T-helper 1 cell treated with Interleukin-12 subunit alpha and Interleukin-12 subunit beta and Interleukin-4 antibody, amounts not matched to agents 30 μg/mL and 1 μg/mL, for 36 hours (primary cell): ENCODE measurements around the gene SLC22A23.
A peak's percentile ranks its signal among the peaks of the same experiment; 100 is the strongest.

ENCODE experiments used
- H3K27ac Mint-ChIP-seq: one replicate; pipeline ENCODE4 v1.8.0; 2021; ENCODE audit warnings: mild to moderate bottlenecking, mixed read lengths
- H3K27me3 Mint-ChIP-seq: one replicate; pipeline ENCODE4 v1.8.0; 2021; ENCODE audit warnings: low read depth, mixed read lengths
- H3K36me3 Mint-ChIP-seq: one replicate; pipeline ENCODE4 v1.8.0; 2021; ENCODE audit warnings: low read depth, mixed read lengths
- H3K4me1 Mint-ChIP-seq: one replicate; pipeline ENCODE4 v1.8.0; 2021; ENCODE audit warnings: low read depth, mixed read lengths
- H3K4me3 Mint-ChIP-seq: one replicate; pipeline ENCODE4 v1.8.0; 2021; ENCODE audit warnings: mild to moderate bottlenecking, moderate library complexity, mixed read lengths
- H3K9me3 Mint-ChIP-seq: one replicate; pipeline ENCODE4 v1.8.0; 2021; ENCODE audit warnings: mixed read lengths

The SLC22A23 gene

DNA sequence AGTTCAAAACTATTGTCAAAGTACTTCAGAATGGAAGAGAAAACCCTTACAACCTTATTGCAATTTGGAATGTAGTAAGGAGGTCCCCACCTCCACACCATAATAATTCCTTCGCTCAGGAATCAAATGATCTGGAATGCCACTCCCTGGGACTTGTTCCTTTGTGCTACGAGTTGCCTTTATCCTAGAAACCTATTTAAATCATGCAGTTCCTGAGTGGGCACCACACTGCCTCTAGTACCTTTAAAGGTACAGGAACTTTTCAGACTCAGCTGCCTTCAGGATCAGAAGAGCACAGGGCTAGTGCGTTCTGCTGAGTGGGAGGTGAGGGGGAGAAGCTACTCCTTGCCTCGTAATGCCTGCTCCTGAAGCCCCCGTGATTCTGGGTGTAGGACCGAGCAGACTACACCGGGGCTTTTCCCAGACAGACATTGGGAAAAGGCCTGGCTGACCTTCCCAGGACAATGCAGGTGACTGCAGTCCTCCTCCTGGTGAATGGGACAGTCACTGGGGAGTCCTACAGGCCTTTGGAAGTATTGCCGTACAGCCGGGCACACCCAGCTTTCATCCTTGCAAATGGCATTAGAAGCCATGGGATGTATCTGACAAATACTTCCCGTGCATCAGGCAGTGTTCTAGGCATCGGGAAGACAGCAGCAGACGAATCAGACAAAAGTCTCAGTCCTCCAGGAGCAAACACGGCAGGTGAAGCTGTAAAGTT lies 217.6 kb downstream of the SLC22A23 start:
- H3K27me3 Mint-ChIP-seq, result peaks cover 62% of the 10 kb centered on the region

DNA sequence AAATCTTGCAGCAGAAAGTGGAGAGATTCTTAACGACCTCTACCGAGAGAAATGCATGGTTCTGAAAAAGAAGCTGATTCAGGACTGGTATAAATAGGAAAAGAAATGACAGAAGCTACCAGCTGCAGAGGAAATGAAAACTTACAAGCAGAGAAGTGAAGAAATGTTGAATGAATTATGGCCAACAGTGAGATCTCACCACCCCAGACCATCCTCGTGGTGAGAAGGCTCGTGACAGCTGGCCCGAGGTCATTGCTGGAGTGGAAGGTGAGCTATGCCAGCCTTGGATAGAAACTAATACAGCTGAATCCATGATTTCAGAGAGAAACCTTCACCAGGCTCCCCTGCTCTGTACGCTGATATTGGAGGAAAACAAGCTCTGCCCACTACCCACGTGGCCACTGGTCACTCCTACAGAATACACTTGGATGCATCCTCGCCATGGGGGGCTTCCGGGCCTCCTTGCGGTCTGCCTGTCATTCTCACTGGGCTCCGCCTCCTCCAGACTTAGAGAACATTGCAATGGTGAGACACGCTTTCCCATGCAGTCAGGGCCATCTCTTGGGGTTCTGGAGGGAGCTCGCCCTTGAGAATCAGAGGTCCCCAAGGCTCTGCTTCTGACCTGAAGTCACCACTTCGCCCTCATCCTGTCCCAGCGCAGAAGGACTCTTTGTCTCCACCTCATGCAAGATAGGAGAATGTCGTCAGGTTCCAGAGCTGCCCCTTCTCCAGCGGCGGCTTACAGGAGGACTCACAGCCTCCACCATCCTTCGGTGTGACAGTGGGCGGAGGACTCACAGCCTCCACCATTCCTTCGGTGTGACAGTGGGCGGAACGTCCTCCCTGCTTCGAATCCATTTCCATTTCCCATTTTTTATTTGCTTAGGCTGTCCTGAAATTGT lies 218.8 kb downstream of the SLC22A23 start:
- Mint-ChIP-seq H3K27ac (no peak overlapping the region), H3K27me3 (peaks cover 66% of the 10 kb centered on the region), H3K36me3 (no peaks in the 10 kb centered on the region)

More for the DNA sequence above, 217.6 kb downstream of the SLC22A23 start:
- Mint-ChIP-seq H3K4me1 (no peaks in the 10 kb centered on the region), H3K9me3 (no peaks in the 10 kb centered on the region), H3K36me3 (no peaks in the 10 kb centered on the region), H3K4me3 (no peak overlapping the region), H3K27ac (no peak overlapping the region)

DNA sequence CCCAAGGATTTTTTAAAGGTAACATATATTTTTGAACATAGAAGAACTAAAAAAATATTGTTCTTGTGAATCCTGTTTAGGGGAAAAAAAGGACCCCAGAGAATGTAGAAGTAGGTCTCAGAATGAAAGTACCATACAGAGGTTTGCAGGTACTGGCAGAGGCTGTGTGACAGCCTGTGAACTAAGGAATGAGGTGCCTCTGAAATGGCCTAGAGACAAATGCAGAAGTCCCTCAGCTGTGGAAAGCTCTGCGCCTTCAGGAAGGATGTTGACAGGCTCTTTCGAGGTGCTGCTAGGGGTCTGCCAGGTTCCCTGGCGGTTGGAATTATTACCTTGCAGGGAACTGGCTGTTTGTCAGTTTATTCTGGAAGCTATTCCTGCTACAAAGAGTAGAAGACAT lies 220.8 kb downstream of the SLC22A23 start:
- no peak overlapping the region for H3K4me3 Mint-ChIP-seq
- peaks cover 5% of the 10 kb centered on the region for H3K4me1 Mint-ChIP-seq
- H3K9me3 Mint-ChIP-seq, result no peaks in the 10 kb centered on the region
- H3K36me3 Mint-ChIP-seq, result no peaks in the 10 kb centered on the region
- H3K27me3 Mint-ChIP-seq, result peaks cover 79% of the 10 kb centered on the region
- no peak overlapping the region for H3K27ac Mint-ChIP-seq

More for the DNA sequence above, 218.8 kb downstream of the SLC22A23 start:
- Mint-ChIP-seq H3K9me3 (no peaks in the 10 kb centered on the region), H3K4me1 (no peaks in the 10 kb centered on the region), H3K4me3 (no peak overlapping the region)

DNA sequence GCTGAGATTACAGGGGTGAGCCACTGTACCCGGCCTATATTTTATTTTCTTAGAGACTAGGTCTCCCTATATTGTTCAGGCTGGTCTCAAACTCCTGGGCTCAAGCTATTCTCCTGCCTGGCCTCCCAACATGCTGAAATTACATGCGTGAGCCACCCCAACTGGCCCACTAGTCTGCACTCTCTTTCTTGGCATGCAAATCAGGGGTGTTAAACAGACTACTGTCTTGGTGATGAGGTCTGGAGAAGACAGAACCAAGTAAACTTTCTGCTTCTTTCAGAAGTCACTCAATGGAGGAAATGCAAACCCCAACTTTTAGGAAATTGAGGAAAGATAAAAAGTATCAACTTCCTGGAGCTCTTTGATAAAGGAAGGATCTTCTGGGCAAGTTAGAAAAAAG lies 221.4 kb downstream of the SLC22A23 start:
- H3K9me3 Mint-ChIP-seq, result no peaks in the 10 kb centered on the region
- no peaks in the 10 kb centered on the region for H3K36me3 Mint-ChIP-seq
- H3K27me3 Mint-ChIP-seq, result peaks cover 85% of the 10 kb centered on the region
- no peak overlapping the region for H3K4me3 Mint-ChIP-seq
- H3K4me1 Mint-ChIP-seq, result peaks cover 9% of the 10 kb centered on the region
- no peak overlapping the region for H3K27ac Mint-ChIP-seq

DNA sequence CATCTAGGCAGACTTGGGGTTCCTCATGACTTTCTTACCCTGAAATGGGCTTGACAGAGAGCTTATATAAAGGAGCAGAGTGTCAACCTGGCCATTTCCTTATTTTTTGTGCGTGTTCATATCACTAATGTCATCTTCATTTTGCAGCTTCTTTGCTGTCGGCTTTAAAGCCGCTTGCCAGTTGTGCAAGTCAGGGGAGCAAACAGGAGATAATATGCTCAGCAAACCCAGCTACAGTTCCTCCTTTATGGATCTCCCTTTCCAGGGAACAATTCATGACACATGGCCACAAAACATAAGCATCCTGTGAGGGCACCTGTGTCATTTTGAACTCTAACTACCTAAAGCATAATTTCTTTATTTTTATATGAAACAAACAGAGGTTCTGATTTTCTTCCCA lies 222.9 kb downstream of the SLC22A23 start:
- no peak overlapping the region for H3K27ac Mint-ChIP-seq

DNA sequence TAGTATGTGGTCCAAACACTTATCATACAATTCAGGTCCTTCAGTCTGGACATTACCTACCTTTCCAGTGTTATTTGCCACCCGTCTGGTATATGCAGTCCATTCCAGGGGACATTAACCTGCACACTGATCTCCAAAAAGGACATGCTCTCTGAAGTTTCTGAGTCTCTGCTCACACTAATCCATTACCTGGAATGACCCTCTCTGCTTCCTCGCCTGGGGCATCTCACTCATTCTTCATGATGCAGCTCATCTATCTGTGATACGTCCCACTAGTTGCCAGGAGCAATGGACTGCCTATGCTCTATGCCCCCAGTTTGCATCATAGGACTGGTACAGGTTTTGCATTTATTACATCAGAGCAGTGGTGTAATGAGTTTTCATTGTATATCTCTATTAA lies 223.5 kb downstream of the SLC22A23 start:
- Mint-ChIP-seq H3K4me3 (no peak overlapping the region), H3K27ac (no peak overlapping the region), H3K36me3 (no peaks in the 10 kb centered on the region), H3K4me1 (peaks cover 18% of the 10 kb centered on the region), H3K27me3 (peaks cover 97% of the 10 kb centered on the region), H3K9me3 (no peaks in the 10 kb centered on the region)

More for the DNA sequence above, 222.9 kb downstream of the SLC22A23 start:
- Mint-ChIP-seq H3K4me3 (no peak overlapping the region), H3K36me3 (no peaks in the 10 kb centered on the region), H3K27me3 (peaks cover 96% of the 10 kb centered on the region), H3K9me3 (no peaks in the 10 kb centered on the region), H3K4me1 (peaks cover 15% of the 10 kb centered on the region)

DNA sequence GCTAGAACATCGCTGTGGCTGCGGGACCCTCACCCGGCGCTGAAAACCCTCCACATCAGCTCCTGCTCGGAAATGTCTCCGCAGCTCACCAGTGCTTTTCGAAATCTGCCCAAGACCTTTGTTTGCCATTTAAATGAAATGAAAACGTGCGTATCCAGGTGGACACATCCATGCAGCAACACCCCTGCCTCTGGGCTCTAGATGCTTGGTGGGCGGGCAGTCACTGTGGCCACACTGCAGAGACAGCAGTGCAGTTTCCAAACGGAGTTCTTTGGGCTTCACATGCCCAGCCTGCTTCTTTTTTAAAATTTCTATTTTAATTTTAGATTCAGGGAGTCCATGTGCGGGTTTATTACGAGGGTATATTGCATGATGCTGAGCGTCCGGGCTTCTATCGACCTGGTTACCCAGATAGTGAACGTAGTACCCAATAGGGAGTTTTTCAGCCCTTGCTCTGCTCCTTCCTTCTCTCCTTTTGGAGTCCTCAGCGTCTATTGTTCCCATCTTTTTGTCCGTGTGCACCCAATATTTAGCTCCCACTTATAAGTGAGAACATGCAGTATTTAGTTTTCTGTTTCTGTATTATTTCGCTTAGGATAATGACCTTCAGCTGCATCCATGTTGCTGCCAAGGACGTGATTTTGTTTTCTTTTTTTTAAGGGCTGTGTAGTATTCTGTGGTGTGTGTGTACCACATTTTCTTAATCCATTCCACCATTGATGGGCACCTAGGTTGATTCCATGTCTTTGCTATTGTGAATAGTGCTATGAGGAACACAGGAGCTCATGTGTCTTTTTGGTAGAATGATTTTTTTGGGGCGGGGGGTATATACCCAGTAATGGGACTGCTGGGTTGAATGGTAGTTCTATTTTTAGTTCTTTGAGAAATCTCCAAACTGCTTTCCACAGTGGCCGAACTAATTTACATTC lies 224.6 kb downstream of the SLC22A23 start:
- H3K27me3 Mint-ChIP-seq, result peaks cover 94% of the 10 kb centered on the region
- peaks cover 20% of the 10 kb centered on the region for H3K4me1 Mint-ChIP-seq
- no peak overlapping the region for H3K4me3 Mint-ChIP-seq
- H3K36me3 Mint-ChIP-seq, result no peaks in the 10 kb centered on the region
- H3K27ac Mint-ChIP-seq, result no peak overlapping the region
- H3K9me3 Mint-ChIP-seq, result no peaks in the 10 kb centered on the region

DNA sequence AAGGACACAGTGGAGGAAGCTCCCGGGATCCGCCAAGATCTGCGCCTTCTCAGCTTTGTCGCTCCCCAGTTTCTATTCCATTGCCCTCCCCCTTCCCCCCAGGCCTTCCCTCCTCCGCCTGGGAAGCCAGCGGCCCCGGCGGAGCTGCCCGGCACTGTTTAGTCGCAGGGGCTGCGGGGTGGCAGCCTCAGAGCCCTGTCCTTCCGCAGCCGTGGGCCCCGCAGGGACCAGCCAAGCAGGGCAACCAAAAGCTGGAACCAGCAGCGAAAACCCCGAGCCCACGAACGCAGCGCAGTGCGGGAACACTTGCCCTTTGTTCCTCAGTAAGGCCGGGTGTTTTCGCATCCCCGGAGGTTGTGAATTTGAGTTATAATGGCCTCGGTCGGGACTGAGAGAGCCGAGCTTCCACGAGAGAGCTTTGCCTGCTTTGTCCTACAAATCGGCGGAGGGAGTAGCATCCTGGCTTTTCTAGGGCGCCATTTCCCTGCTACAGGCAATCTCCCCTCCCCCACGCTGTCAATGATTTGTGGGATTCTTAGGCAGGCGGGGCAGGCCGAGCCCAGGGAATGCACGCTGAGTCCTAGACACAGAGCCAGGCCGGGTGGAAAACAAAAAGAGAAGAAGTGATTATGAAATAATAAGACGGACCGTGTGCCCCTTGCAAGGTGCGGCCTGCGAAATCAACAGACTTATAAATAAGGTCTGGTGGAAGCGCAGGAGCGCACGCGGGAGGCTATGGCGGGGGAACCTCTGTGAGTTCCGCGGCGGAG lies 225.4 kb downstream of the SLC22A23 start:
- H3K4me3 Mint-ChIP-seq, result peak overlapping the region; percentile 35
- H3K4me1 Mint-ChIP-seq, result peaks cover 24% of the 10 kb centered on the region
- H3K36me3 Mint-ChIP-seq, result no peaks in the 10 kb centered on the region
- peaks cover 94% of the 10 kb centered on the region for H3K27me3 Mint-ChIP-seq
- no peak overlapping the region for H3K27ac Mint-ChIP-seq
- no peaks in the 10 kb centered on the region for H3K9me3 Mint-ChIP-seq

DNA sequence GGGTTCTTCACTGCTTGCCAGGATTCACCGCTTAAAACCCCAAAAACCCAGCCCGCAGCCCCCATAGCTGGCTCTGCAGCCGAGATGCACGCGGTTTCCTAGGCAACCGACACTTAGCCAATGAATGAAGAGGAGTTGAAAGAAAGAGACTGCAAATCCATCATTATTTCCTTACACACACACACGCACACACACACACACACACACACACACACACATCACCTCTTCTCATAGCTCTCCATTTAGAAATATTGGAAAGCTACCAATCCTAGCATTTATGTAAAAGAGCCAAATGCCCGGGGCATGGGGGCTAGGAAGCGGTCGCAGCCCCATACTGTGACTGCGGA lies 226.0 kb downstream of the SLC22A23 start:
- peaks cover 94% of the 10 kb centered on the region for H3K27me3 Mint-ChIP-seq
- no peaks in the 10 kb centered on the region for H3K36me3 Mint-ChIP-seq
- H3K4me3 Mint-ChIP-seq, result peak overlapping the region; percentile 38
- no peaks in the 10 kb centered on the region for H3K9me3 Mint-ChIP-seq
- H3K4me1 Mint-ChIP-seq, result peaks cover 25% of the 10 kb centered on the region
- H3K27ac Mint-ChIP-seq, result no peak overlapping the region

DNA sequence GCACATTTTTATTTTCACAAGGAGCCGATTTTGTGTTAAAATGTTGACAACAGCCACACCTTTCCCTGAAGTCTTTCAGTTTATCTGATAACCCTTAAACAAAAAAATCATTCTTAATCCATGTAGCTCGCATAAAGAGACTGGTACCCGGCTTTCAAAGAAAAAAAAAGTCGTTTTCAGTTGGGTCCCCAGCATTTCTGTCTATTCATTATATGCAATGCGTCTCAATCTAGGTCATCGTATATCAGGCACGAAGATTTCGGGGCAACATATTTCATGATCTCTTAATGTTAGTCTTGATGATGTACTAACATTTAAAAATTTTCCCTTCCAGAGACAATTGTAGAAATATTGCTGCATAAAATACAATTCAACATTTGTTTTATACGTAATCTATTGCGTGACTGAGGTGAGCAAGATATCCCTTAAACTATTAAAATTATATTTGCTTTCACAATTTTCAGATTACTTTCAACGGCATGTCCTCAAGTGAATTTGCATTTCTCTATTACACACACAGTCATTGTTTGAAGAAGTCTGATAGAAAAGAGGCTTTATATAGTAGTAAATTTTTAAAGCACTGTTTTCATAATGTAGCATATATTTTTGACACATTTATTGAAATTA lies 226.5 kb downstream of the SLC22A23 start:
- Mint-ChIP-seq H3K27me3 (peaks cover 94% of the 10 kb centered on the region), H3K4me3 (no peak overlapping the region), H3K9me3 (no peaks in the 10 kb centered on the region), H3K36me3 (no peaks in the 10 kb centered on the region), H3K4me1 (peaks cover 25% of the 10 kb centered on the region), H3K27ac (peak overlapping the region; percentile 7)

DNA sequence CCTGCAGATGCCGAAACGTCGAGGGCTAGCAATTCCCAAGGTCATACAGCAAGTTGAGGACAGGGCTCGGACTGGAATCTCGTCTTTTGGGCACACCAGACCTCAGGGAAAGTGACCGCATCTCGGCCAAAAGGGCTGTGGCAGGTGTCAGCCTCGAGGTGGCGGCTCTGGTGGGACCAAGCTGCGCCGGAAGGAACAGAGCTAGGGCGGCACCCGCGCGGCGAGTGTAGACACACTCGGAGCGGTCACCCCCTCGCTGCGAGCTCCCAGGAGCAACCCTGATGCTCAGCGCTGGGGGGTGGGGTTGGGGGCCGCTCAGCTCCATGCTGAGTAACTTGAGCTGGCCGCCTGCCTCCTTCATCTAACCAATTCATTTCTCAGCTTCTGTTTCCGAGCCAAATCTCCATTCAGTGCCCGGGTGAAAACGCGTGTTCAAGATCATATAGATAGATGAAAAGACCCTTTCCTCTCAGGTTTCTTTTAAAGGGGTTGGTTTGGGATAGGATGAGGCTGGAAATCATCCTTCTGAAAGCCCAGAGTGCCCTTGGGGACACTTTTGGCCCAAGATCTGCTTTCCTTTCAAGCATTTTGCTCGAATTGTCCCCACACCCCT lies 227.2 kb downstream of the SLC22A23 start:
- H3K27ac Mint-ChIP-seq, result no peak overlapping the region
- peaks cover 89% of the 10 kb centered on the region for H3K27me3 Mint-ChIP-seq
- H3K9me3 Mint-ChIP-seq, result no peaks in the 10 kb centered on the region
- H3K36me3 Mint-ChIP-seq, result no peaks in the 10 kb centered on the region
- H3K4me1 Mint-ChIP-seq, result peaks cover 25% of the 10 kb centered on the region
- H3K4me3 Mint-ChIP-seq, result no peak overlapping the region

DNA sequence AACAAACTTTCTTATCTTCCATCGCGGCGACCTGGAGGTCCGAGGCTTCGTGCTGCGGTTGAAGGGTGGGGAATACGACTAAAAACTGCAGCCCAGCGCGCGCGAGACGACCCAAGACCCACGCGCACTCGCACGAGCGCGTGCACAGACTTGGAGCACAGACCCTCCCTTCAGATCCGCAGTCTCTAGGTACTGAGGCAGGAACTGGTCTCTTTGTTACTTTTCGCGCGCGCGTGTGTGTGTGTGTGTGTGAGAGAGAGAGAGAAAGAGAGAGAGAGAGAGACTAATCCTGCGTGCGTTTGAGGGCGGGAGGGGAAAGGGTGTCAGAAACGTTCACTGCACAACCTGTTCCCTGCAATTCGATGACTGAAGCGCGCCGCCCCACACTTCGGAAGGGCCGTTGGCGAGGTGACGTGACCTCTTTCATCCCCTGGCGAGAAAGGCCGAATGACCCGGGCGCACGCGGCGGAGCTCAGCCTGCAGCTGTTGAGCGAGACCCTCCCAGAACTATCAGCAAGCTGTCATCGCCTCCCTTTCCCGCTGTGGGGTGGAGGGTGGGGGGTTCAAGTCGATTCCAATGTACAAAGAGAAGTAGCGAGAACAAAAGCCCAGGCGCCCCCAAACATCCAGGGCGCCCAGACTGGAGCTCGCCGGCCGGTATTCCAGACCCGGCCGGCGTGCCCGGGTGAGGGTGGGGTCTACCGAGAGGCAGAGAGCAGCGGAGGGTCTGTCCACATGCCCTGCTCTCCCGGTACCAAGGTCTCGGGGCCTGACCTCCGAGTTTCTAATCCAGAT lies 227.9 kb downstream of the SLC22A23 start:
- Mint-ChIP-seq H3K9me3 (no peaks in the 10 kb centered on the region), H3K36me3 (no peaks in the 10 kb centered on the region), H3K4me3 (peak overlapping the region; percentile 85), H3K27me3 (peaks cover 89% of the 10 kb centered on the region), H3K27ac (peak overlapping the region; percentile 42), H3K4me1 (peaks cover 25% of the 10 kb centered on the region)
